ENCODE data around the gene EIF3I.

GRCh38 chr1:32221581-32221979 lies 627 bp upstream of the EIF3I start:
- TF ChIP-seq, protein P1, sequence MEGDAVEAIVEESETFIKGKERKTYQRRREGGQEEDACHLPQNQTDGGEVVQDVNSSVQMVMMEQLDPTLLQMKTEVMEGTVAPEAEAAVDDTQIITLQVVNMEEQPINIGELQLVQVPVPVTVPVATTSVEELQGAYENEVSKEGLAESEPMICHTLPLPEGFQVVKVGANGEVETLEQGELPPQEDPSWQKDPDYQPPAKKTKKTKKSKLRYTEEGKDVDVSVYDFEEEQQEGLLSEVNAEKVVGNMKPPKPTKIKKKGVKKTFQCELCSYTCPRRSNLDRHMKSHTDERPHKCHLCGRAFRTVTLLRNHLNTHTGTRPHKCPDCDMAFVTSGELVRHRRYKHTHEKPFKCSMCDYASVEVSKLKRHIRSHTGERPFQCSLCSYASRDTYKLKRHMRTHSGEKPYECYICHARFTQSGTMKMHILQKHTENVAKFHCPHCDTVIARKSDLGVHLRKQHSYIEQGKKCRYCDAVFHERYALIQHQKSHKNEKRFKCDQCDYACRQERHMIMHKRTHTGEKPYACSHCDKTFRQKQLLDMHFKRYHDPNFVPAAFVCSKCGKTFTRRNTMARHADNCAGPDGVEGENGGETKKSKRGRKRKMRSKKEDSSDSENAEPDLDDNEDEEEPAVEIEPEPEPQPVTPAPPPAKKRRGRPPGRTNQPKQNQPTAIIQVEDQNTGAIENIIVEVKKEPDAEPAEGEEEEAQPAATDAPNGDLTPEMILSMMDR (IDR thresholded peaks at IDR 0.05) = no peak
- no peak for TF ChIP-seq POLR2A (IDR thresholded peaks at IDR 0.05)
